CD4-positive, alpha-beta T cell treated with Interleukin-12 subunit alpha and Interleukin-12 subunit beta, for 1 hour (primary cell): Measurements from ENCODE around the gene GCLM.

ENCODE experiments used
- DNase-seq: peaks from one replicate; pipeline ENCODE4 v3.0.0-alpha.2; 2020

The GCLM gene

DNA sequence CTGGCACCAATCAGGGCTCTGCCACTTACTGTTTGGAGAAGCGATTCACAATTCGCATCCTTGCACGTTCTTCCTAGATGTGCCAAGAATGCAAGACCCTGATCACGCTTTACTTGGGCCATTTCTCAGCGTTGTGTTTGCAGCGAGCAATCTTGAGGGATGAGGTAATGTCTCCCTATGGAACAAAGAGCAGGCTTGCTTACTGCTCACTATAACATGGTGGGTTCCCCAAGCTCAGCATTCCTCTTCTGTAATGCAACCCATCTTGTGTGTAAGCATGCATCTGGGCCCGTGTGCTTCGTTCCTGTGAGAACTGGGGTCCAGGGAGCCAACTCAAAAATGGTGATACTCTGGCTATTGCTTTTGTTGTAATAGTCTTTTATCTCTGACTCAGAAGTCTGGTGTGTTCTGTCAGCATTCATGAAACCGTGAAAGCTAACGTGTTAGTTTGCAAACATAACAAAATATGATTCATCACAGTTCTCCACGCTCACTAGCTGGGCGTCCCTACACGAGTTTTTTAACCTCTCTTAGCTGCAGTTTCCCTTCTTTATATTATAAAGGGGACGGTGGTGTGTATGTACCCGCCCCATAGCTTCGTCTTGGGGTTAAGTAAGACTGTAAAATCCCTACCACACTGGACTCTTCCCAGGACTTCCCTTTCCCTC is 63.6 kb downstream of the GCLM start:
- DNase-seq: no peak

- DNase-seq: peak; percentile 75
Observed at GRCh38 chr1:93844262-93845045, 64.8 kb downstream of the GCLM start.

GRCh38 chr1:93842750-93843500 is 66.3 kb downstream of the GCLM start:
- no peak for DNase-seq

- no peak for DNase-seq
Observed at GRCh38 chr1:93841771-93842170, 67.5 kb downstream of the GCLM start.

DNA sequence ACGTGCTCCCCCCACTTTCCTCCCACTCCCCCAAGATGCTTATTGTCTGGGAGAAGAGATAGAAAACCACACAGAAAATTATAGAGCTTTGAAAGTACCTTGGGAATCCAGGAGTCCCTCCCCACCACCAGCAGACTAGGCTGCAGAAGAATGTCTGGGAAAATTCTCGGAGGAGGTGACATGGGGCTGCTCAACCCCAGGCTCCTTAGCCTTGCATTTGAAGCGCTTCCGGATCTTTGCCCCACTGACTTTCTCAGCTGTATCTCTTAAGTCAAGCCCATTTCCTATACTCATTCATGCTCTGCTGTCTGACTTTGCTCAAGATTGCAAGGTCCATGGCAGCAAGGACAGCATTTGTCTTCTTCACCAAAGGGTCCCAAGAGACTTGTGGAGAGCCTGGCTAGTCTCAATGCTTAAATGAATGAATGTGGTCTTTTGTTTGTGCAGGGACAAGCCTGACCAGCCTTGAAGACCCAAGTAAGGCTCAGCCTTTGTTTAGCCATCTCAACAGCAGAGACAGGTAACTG is 68.2 kb downstream of the GCLM start:
- DNase-seq: no peak

GRCh38 chr1:93839753-93840152 is 69.5 kb downstream of the GCLM start:
- no peak for DNase-seq

DNA sequence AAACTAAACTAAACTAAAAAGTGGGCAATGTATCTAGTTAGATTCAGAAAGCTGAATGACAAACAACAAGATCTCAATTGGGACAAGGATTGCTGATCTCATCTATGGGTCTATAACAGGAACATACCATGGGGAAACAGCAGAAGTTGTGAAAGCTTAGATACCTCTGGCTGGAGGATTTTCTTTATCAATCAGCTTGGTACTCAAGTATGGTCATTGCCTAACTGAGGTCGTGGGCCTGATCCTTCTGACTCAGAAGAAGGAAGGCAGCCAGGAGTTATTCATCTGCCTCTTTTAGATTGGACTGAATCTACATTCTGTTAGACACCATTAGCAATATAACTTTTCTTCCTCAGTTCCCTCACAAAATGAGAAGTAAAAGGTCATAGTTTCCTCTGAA is 69.9 kb downstream of the GCLM start:
- DNase-seq: no peak

DNA sequence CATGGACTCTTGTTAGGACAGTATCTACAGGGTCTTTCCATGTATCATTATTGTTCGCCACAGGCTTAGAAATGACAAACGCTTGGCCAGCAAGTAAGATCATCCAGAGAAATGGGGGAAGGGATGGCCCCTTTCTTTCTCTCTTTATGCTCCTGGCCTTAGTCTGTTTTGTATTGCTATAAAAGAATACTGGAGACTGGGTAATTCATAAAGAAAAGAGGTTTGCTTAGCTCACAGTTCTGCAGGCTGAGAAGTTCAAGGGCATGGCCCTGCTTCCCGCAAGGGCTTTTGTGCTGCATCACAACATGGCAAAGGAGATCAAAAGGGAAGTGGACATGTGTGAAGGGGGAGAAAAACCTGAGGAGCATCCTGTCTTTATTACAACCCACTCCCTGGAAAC is 71.3 kb downstream of the GCLM start:
- no peak for DNase-seq
